HG03521 (cell line): ENCODE results near the gene ABLIM3.
A peak's percentile ranks its signal among the peaks of the same experiment; 100 is the strongest.

ENCODE experiments used
- ATAC-seq: cut with Tn5 transposase; IDR thresholded peaks from one replicate; pipeline ENCODE4 v1.9.1; 2021; ENCODE audit warnings: mild to moderate bottlenecking, moderate library complexity; ENCODE audit not compliant: unreplicated experiment

Gene ABLIM3

GRCh38 chr5:149141224-149141956 is at the start of gene ABLIM3:
ABLIM3 (plus strand) TSS chr5:149141493; CDS start chr5:149142096, 603 bp downstream.
- ATAC-seq, result peak; percentile 90

DNA sequence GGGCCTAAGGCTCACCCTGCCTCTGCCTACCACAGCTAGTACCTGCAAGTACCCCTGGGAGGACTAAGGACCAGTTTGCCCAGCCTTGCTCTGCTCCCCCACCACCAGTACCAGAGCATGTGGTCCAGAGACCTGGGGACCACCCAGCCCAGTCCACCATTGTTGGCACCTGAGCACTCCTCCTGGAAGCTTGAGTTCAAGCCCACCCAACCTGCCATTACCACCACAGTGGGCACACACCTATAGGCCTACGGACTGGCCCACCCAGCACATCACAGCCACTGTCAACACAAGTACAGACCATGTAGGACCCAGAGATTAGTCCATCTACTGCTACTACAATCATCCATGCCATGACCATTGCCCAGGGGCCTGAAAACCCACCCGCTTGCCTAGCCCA is 47.7 kb upstream of the ABLIM3 start:
- no peak for ATAC-seq

- ATAC-seq, result no peak
Measured at GRCh38 chr5:149094996-149095395, 46.3 kb upstream of the ABLIM3 start.

DNA sequence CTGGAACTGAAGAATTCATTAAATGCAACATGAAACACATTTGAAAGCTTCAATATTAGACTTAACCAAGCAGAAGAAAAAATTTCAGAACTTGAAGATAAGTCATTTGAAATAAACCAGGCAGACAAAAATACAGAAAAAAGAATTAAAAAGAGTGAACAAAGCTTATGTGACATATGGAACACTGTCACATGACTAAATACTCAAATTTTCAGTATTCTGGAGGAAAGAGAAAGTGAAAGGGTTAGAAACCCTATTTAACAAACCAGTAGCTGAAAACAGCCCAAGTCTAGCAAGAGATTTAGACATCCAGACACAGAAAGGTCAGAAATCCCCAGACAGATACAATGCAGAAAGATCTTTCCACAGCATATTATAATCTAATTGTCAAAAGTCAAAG is 41.4 kb upstream of the ABLIM3 start:
- no peak for ATAC-seq

- ATAC-seq, result no peak
Measured at GRCh38 chr5:149100331-149100730, 41.0 kb upstream of the ABLIM3 start.

- no peak for ATAC-seq
Measured at GRCh38 chr5:149108651-149109280, 32.5 kb upstream of the ABLIM3 start.

- no peak for ATAC-seq
Measured at GRCh38 chr5:149110406-149110805, 30.9 kb upstream of the ABLIM3 start.

- ATAC-seq, result no peak
Measured at GRCh38 chr5:149113669-149114068, 27.6 kb upstream of the ABLIM3 start.

GRCh38 chr5:149114403-149115312 is 26.6 kb upstream of the ABLIM3 start:
- ATAC-seq, result peak; percentile 77

DNA sequence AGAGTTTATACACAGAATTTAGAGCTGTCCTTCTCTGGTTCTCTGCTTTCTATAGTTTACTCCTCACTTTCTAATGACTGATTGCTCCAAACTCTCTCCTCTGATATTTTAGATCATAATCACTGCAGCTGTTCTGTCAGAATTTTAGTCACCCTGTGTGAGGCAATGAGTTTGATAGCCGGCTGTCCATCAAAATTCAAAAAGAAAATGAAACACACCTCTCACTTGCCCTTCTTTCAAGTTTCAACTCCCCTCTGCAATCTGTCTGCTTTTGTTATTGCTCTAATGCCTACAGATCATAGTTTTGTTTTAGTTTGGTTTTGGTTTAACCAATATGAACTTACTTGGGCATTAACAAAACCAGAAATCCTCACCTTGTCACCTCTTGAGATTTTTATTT is 23.3 kb upstream of the ABLIM3 start:
- ATAC-seq, result peak; percentile 71

DNA sequence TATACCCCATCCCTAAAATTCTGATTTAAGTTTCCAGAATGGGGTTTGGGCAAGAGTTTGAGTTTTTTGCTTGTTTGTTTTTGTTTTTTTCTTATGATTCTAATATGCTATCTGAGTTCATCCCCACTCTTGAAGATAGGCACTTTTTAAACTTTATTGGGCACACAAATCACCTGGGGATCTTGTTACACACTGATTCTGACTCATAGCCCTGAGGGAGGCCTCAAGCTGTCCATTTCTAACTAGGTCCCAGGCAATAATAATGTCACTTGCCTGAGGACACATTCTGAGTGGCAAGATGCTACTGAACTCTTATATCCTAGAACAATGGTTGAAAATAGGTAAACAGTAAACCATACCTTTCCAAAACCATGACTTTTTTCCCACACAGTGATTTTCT is 22.8 kb upstream of the ABLIM3 start:
- no peak for ATAC-seq

- ATAC-seq, result no peak
Measured at GRCh38 chr5:149121145-149121544, 20.1 kb upstream of the ABLIM3 start.

GRCh38 chr5:149123211-149123610 is 18.1 kb upstream of the ABLIM3 start:
- no peak for ATAC-seq

GRCh38 chr5:149125386-149125891 is 15.9 kb upstream of the ABLIM3 start:
- no peak for ATAC-seq

DNA sequence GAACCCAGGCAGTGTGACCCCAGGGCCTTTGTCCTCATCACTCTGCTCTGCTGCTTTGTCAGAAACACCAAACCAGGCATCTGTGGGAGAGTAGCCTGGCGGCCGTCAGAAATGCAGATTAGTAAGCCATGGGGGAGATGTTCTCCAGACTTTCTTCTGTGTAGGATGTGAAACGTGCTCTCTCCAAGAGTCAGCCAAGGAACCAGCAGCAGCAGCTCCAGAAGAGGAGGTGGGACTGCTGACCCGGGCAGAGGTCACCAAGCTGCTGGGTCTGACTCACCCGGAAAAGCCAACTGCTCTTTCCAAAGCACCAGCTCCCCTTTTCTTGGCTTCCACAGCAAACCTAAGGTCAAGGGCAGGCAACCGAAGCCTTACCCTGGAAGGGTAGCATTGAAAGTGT is 14.4 kb upstream of the ABLIM3 start:
- no peak for ATAC-seq

- ATAC-seq, result no peak
Measured at GRCh38 chr5:149127394-149127955, 13.8 kb upstream of the ABLIM3 start.

GRCh38 chr5:149128023-149128875 is 13.0 kb upstream of the ABLIM3 start:
- ATAC-seq, result peak; percentile 77

DNA sequence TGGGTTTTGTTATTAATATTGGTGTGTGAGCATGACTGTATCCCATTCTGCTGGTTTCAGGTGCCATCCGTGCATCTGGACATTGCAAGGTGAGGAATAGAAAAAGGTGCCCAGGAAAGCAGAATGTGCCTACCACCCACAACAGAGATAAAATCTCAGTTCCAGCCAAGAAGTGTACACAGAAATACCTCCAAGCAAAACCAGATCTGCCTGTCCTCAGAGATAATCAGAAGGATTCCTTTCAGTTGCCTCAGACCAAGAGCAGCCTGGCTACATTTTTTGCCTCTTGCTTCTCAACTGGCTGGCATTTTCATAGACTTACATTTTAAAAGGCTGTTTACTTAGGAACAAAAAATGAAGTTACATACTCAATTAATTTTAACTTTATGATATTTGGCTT is 12.1 kb upstream of the ABLIM3 start:
- no peak for ATAC-seq

DNA sequence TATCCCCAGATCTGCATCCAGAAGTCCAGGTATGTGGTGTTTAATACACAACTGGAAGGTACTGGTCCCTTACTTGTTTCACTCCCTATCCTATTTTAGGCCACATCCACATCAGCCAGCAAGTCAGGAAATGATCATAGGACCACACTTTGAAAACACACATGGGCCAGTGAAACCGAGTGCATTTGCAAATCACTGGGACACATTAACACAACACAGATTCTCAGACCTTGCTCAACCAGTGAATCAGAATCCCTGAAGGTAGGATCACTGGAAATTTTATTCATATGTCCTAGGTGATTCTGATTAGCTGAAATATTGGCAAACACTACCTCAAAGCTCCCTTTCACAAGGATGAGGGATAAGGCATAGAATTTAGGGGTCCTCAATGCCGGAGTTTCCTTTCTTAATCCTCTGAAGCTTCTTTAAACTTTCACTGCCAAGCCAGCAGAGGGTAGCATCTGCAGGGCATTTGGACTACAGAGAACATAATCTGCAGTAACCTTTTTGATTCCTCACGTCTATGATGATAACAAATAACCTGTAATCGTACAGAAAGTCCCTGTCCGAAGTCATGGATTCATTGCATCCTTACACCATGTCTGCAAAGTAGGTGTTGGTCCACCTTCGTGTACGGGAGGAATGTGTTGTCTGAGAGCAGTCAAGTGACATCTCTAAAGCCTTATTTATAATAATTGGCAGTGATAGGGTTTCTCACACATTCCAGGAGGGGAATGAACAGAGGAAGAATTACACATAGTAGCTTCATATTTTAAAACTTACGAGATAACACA is 11.0 kb upstream of the ABLIM3 start:
- no peak for ATAC-seq
